HEK293 (cell line): ENCODE data around the gene NPTX1.

ENCODE experiments used
- SETDB1 ChIP-seq: IDR thresholded peaks from one replicate; pipeline ENCODE4 v1.6.1; 2017; ENCODE audit warnings: mild to moderate bottlenecking, low read length, moderate library complexity, mixed read lengths; ENCODE audit not compliant: insufficient read length
- ZBTB7A ChIP-seq: fragments of 450-650 bp; formaldehyde crosslinking; IDR thresholded peaks from 2 replicates; pipeline ENCODE4 v1.5.1; 2016; ENCODE audit warnings: low read depth, missing biosample characterization, missing genetic modification characterization
- ZBTB8A ChIP-seq: fragments of 450-650 bp; formaldehyde crosslinking; IDR thresholded peaks from 2 replicates; pipeline ENCODE4 v1.5.1; 2016; ENCODE audit warnings: missing biosample characterization, missing genetic modification characterization
- ZNF114 ChIP-seq: fragments of 450-650 bp; formaldehyde crosslinking; IDR thresholded peaks from 2 replicates; pipeline ENCODE4 v1.5.0; 2017; ENCODE audit warnings: missing biosample characterization, missing genetic modification characterization
- ZNF239 ChIP-seq: fragments of 450-650 bp; formaldehyde crosslinking; IDR thresholded peaks from 2 replicates; pipeline ENCODE4 v1.5.1; 2016; ENCODE audit warnings: missing biosample characterization, missing genetic modification characterization
- ZNF341 ChIP-seq: fragments of 450-650 bp; formaldehyde crosslinking; IDR thresholded peaks from 2 replicates; pipeline ENCODE4; 2016; ENCODE audit warnings: low read depth, missing biosample characterization, missing genetic modification characterization
- ZNF548 ChIP-seq: fragments of 450-650 bp; formaldehyde crosslinking; IDR thresholded peaks from 2 replicates; pipeline ENCODE4 v1.5.1; 2016; ENCODE audit warnings: missing biosample characterization, missing genetic modification characterization
- ZNF626 ChIP-seq: fragments of 450-650 bp; sonication (Bioruptor Pico); formaldehyde crosslinking; IDR thresholded peaks from 2 replicates; pipeline ENCODE4 v1.5.1; 2018; ENCODE audit warnings: missing biosample characterization, missing genetic modification characterization, inconsistent platforms
- ZNF677 ChIP-seq: fragments of 450-650 bp; IDR thresholded peaks from 2 replicates; pipeline ENCODE4 v1.5.0; 2018; ENCODE audit warnings: missing biosample characterization, mild to moderate bottlenecking, missing genetic modification characterization, moderate library complexity
- ZNF776 ChIP-seq: fragments of 450-650 bp; formaldehyde crosslinking; IDR thresholded peaks from 2 replicates; pipeline ENCODE4 v1.5.0; 2017; ENCODE audit warnings: missing biosample characterization, missing genetic modification characterization, borderline replicate concordance
- TF ChIP-seq, protein P1 (sequence below): fragments of 450-650 bp; formaldehyde crosslinking; IDR thresholded peaks from 2 replicates; pipeline ENCODE4 v1.5.1; 2016; ENCODE audit warnings: missing biosample characterization, missing genetic modification characterization
- TF ChIP-seq, protein P2 (sequence below): fragments of 450-650 bp; formaldehyde crosslinking; IDR thresholded peaks from 2 replicates; pipeline ENCODE4 v1.5.1; 2016; ENCODE audit warnings: missing biosample characterization, missing genetic modification characterization
- TF ChIP-seq, protein P3 (sequence below): sonication (generic); formaldehyde crosslinking; IDR thresholded peaks from 2 replicates; pipeline ENCODE4 v1.8.1; 2022; ENCODE audit warnings: mild to moderate bottlenecking, moderate library complexity, missing genetic modification reagents

DNA sequence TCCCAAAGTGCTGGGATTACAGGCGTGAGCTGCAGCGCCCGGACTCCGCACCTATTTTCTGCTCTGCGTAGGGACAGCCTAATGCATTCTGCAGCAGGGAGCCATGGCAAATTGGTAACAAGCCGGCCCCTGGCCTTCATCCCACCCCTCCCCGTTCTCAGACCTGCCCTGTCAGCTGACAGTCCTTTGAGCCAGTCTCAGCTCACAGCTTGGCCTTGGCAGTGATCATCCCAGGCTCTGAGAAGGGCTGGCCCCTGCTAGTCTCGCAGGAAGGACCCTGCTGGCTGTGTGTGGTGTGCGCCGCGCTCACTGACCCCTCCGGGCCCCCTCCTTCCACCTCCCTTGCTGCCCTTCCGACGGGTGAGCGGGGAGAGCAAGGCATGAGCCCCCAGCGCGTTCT, 10.3 kb upstream of the NPTX1 start:
- TF ChIP-seq ZNF239 (tag by site-specific recombination) (no peak), SETDB1 (no peak), ZBTB8A (tag by site-specific recombination) (no peak), ZNF677 (tag by site-specific recombination) (no peak), ZNF114 (tag by site-specific recombination) (no peak), ZNF776 (no peak), ZNF626 (tag by site-specific recombination) (no peak), ZNF548 (no peak), ZNF341 (tag by site-specific recombination) (no peak), ZBTB7A (no peak)
- TF ChIP-seq, protein P1, sequence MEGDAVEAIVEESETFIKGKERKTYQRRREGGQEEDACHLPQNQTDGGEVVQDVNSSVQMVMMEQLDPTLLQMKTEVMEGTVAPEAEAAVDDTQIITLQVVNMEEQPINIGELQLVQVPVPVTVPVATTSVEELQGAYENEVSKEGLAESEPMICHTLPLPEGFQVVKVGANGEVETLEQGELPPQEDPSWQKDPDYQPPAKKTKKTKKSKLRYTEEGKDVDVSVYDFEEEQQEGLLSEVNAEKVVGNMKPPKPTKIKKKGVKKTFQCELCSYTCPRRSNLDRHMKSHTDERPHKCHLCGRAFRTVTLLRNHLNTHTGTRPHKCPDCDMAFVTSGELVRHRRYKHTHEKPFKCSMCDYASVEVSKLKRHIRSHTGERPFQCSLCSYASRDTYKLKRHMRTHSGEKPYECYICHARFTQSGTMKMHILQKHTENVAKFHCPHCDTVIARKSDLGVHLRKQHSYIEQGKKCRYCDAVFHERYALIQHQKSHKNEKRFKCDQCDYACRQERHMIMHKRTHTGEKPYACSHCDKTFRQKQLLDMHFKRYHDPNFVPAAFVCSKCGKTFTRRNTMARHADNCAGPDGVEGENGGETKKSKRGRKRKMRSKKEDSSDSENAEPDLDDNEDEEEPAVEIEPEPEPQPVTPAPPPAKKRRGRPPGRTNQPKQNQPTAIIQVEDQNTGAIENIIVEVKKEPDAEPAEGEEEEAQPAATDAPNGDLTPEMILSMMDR (tag by site-specific recombination) = no peak
- TF ChIP-seq, protein P2, sequence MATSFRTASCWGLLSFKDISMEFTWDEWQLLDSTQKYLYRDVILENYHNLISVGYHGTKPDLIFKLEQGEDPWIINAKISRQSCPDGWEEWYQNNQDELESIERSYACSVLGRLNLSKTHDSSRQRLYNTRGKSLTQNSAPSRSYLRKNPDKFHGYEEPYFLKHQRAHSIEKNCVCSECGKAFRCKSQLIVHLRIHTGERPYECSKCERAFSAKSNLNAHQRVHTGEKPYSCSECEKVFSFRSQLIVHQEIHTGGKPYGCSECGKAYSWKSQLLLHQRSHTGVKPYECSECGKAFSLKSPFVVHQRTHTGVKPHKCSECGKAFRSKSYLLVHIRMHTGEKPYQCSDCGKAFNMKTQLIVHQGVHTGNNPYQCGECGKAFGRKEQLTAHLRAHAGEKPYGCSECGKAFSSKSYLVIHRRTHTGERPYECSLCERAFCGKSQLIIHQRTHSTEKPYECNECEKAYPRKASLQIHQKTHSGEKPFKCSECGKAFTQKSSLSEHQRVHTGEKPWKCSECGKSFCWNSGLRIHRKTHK (tag by site-specific recombination) = no peak
- TF ChIP-seq, protein P3, sequence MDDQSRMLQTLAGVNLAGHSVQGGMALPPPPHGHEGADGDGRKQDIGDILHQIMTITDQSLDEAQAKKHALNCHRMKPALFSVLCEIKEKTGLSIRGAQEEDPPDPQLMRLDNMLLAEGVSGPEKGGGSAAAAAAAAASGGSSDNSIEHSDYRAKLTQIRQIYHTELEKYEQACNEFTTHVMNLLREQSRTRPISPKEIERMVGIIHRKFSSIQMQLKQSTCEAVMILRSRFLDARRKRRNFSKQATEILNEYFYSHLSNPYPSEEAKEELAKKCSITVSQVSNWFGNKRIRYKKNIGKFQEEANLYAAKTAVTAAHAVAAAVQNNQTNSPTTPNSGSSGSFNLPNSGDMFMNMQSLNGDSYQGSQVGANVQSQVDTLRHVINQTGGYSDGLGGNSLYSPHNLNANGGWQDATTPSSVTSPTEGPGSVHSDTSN (CRISPR knock-in tag) = no peak
